ENCODE results near the gene LEKR1.

Gene LEKR1

GRCh38 chr3:157094301-157094700 is 268.1 kb downstream of the LEKR1 start:
- no peaks in the 10 kb centered on the region for H3K9me2 ChIP-seq (replicated peaks; ENCODE audit: insufficient read depth, low read length)
- no peak overlapping the region for H3K27ac ChIP-seq (ENCODE audit: low read length)
- TF ChIP-seq EZH2 (optimal IDR thresholded peaks at IDR 0.05; ENCODE audit: low read depth, low read length) (no peak), EZH2phosphoT487 (IDR thresholded peaks at IDR 0.05; ENCODE audit: low read length) (no peak)
- TF ChIP-seq, protein P1, sequence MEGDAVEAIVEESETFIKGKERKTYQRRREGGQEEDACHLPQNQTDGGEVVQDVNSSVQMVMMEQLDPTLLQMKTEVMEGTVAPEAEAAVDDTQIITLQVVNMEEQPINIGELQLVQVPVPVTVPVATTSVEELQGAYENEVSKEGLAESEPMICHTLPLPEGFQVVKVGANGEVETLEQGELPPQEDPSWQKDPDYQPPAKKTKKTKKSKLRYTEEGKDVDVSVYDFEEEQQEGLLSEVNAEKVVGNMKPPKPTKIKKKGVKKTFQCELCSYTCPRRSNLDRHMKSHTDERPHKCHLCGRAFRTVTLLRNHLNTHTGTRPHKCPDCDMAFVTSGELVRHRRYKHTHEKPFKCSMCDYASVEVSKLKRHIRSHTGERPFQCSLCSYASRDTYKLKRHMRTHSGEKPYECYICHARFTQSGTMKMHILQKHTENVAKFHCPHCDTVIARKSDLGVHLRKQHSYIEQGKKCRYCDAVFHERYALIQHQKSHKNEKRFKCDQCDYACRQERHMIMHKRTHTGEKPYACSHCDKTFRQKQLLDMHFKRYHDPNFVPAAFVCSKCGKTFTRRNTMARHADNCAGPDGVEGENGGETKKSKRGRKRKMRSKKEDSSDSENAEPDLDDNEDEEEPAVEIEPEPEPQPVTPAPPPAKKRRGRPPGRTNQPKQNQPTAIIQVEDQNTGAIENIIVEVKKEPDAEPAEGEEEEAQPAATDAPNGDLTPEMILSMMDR (IDR thresholded peaks at IDR 0.05; ENCODE audit: low read length), result no peak
- no peak overlapping the region for H3K4me2 ChIP-seq (ENCODE audit: low read depth, low read length)
- H3K27me3 ChIP-seq (replicated peaks; ENCODE audit: insufficient read depth, low read length), result no peaks in the 10 kb centered on the region
- H3K36me3 ChIP-seq (replicated peaks; ENCODE audit: insufficient read depth, low read length), result no peaks in the 10 kb centered on the region
- peaks cover 43% of the 10 kb centered on the region for H3F3A ChIP-seq (ENCODE audit: insufficient read depth, low read length)
- H3K4me3 ChIP-seq (ENCODE audit: low read length), result no peak overlapping the region
- DNase-seq, result no peak
- H3K9ac ChIP-seq (ENCODE audit: low read length), result no peak overlapping the region
- no peaks in the 10 kb centered on the region for H3K9me3 ChIP-seq (replicated peaks; ENCODE audit: insufficient read depth, low read length)
- no peaks in the 10 kb centered on the region for H3K79me2 ChIP-seq (ENCODE audit: low read length)
- H3K4me1 ChIP-seq (ENCODE audit: low read length), result peaks cover 59% of the 10 kb centered on the region
- no peaks in the 10 kb centered on the region for H4K20me1 ChIP-seq (ENCODE audit: insufficient read depth, low read length)
- H2AFZ ChIP-seq (ENCODE audit: low read length), result no peak overlapping the region

- TF ChIP-seq EZH2 (optimal IDR thresholded peaks at IDR 0.05; ENCODE audit: low read depth, low read length) (no peak), EZH2phosphoT487 (IDR thresholded peaks at IDR 0.05; ENCODE audit: low read length) (no peak)
- TF ChIP-seq, protein P1 (IDR thresholded peaks at IDR 0.05; ENCODE audit: low read length), result no peak
- H3K4me2 ChIP-seq (ENCODE audit: low read depth, low read length), result no peak overlapping the region
- no peak overlapping the region for H3K27ac ChIP-seq (ENCODE audit: low read length)
- H3K9me3 ChIP-seq (replicated peaks; ENCODE audit: insufficient read depth, low read length), result no peaks in the 10 kb centered on the region
- peaks cover 59% of the 10 kb centered on the region for H3K4me1 ChIP-seq (ENCODE audit: low read length)
- H3K27me3 ChIP-seq (replicated peaks; ENCODE audit: insufficient read depth, low read length), result no peaks in the 10 kb centered on the region
- no peak overlapping the region for H3K9ac ChIP-seq (ENCODE audit: low read length)
- H3K79me2 ChIP-seq (ENCODE audit: low read length), result no peaks in the 10 kb centered on the region
- peaks cover 36% of the 10 kb centered on the region for H3F3A ChIP-seq (ENCODE audit: insufficient read depth, low read length)
- no peaks in the 10 kb centered on the region for H4K20me1 ChIP-seq (ENCODE audit: insufficient read depth, low read length)
- H3K9me2 ChIP-seq (replicated peaks; ENCODE audit: insufficient read depth, low read length), result no peaks in the 10 kb centered on the region
- H2AFZ ChIP-seq (ENCODE audit: low read length), result no peak overlapping the region
- H3K4me3 ChIP-seq (ENCODE audit: low read length), result no peak overlapping the region
- H3K36me3 ChIP-seq (replicated peaks; ENCODE audit: insufficient read depth, low read length), result no peaks in the 10 kb centered on the region
- DNase-seq, result no peak
These were observed 268.8 kb downstream of the LEKR1 start for GRCh38 chr3:157094751-157095480.
